ENCODE measurements around the gene GADL1. TPM values are rescaled to one million over a fixed set of nuclear protein-coding genes. Genes with fewer than 3 reads are reported as not detected.

GADL1 gene
- total and polyA plus RNA-seq, 4 donors = 0.01 to 2.4 (median 0.05) TPM

DNA sequence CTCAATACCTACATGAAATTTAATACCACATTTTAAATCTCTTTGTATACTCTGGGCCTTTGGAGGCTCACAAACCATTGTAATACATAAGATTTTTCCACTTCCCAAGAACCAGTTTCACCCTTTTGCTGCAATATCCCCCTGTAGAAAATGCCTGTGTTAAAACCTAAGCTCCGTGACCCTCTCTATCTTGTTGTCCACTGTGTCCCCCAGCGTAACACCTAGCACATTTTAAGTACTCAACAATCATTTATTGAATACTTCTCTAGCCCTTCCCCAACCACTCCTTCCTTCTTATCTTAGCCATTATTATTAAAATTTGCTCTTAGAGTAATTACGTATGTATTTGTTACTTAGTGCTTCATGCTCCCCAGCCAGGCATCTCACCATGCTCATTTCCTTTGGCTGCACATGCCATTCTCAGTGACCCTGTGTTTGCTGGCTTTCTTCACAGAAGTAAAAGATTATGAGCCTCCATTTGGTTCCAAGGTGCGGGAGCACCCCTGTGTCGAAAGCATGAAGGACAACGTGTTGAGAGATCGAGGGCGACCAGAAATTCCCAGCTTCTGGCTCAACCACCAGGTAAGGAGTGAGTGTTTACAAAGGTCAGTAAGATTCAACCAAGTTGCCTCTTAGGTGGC is 206.4 kb downstream of the GADL1 start:
- DNase-seq = no peak
- WGBS, 2 donors = 77 to 83% methylated on average over 8 of the region's 8 CpGs
- no peak overlapping the region for H3K4me3 ChIP-seq
- no peaks in the 10 kb centered on the region for H3K27me3 ChIP-seq (ENCODE audit: control insufficient read depth in 3 of 3, insufficient read depth in 3 of 3, low read length in 2 of 3)
- no peak overlapping the region for H3K9ac ChIP-seq (ENCODE audit: insufficient read depth in 1 of 2, low read length in 2 of 2)
- TF ChIP-seq CTCF (IDR thresholded peaks at IDR 0.05; ENCODE audit: control extremely low read depth, extremely low read depth) = no peak
- peak overlapping the region in 1 of 2 donors; percentile 66 for H3K27ac ChIP-seq (ENCODE audit: low read depth in 1 of 2, low read length in 1 of 2)
- ATAC-seq (ENCODE audit: insufficient read depth, low FRiP score) = no peak
- peaks cover 16 to 21% (median 19%) of the 10 kb centered on the region in 4 donors for H3K36me3 ChIP-seq (ENCODE audit: control insufficient read depth in 4 of 4, insufficient read depth in 4 of 4, low read length in 4 of 4)
- no peaks in the 10 kb centered on the region for H3K9me3 ChIP-seq (ENCODE audit: control insufficient read depth in 4 of 4, insufficient read depth in 3 of 4, low read length in 3 of 4)
- H3K4me1 ChIP-seq (ENCODE audit: control insufficient read depth in 5 of 5, insufficient read depth in 5 of 5, low read length in 5 of 5) = peaks cover 12 to 39% (median 26%) of the 10 kb centered on the region in 5 donors

DNA sequence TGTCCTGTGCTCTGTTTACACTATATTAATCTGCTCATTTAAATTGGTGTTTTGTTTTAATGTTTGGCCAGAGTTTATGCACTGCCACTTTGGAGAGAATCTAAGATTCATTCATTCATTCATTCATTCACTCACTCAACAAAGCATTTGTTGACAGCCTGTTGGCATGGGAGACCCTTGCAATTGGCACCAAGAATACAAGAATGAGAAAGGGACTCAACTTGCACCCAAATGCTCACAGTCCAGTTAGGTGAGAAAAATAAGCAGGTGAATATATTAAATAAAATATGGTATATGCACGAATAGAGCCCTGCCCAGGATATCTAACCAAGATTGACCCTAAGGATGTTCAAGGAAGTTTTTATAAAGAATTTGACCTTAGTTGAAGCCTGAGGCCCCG is 207.7 kb downstream of the GADL1 start:
- no peak for TF ChIP-seq CTCF (IDR thresholded peaks at IDR 0.05; ENCODE audit: control extremely low read depth, extremely low read depth)
- H3K27me3 ChIP-seq (ENCODE audit: control insufficient read depth in 3 of 3, insufficient read depth in 3 of 3, low read length in 2 of 3) = no peaks in the 10 kb centered on the region
- no peak for DNase-seq
- peaks cover 13 to 40% (median 29%) of the 10 kb centered on the region in 5 donors for H3K4me1 ChIP-seq (ENCODE audit: control insufficient read depth in 5 of 5, insufficient read depth in 5 of 5, low read length in 5 of 5)
- WGBS, 2 donors = 40 to 66% methylated on average over 2 of the region's 2 CpGs
- peaks cover 7 to 21% (median 12%) of the 10 kb centered on the region in 4 donors for H3K36me3 ChIP-seq (ENCODE audit: control insufficient read depth in 4 of 4, insufficient read depth in 4 of 4, low read length in 4 of 4)
- ATAC-seq (ENCODE audit: insufficient read depth, low FRiP score) = no peak
- no peak overlapping the region for H3K27ac ChIP-seq (ENCODE audit: low read depth in 1 of 2, low read length in 1 of 2)
- no peak overlapping the region for H3K4me3 ChIP-seq
- no peak overlapping the region for H3K9ac ChIP-seq (ENCODE audit: insufficient read depth in 1 of 2, low read length in 2 of 2)
- no peaks in the 10 kb centered on the region for H3K9me3 ChIP-seq (ENCODE audit: control insufficient read depth in 4 of 4, insufficient read depth in 3 of 4, low read length in 3 of 4)

DNA sequence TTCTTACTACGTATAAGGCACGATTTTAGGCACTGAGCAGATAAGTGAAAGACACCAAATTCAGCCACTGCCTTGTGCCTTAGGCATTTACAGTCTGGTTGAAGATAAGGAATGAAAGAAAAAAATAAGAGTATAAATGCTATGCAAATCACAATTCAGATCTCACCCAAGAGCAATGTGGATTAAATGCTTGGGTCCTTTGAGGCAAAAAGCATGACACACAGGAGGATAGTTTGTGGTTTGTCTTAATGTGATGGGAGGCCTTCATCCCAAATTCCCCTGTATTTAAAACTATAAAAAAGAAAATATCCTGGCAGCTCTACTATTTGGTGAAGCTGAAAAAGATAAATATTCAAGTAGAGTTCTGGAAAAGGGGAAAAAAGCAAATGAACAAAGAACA is 208.3 kb downstream of the GADL1 start:
- Histone ChIP-seq H3K9me3 (ENCODE audit: control insufficient read depth in 4 of 4, insufficient read depth in 3 of 4, low read length in 3 of 4) (no peaks in the 10 kb centered on the region), H3K4me1 (ENCODE audit: control insufficient read depth in 5 of 5, insufficient read depth in 5 of 5, low read length in 5 of 5) (peaks cover 10 to 40% (median 27%) of the 10 kb centered on the region in 5 donors), H3K4me3 (no peak overlapping the region), H3K9ac (ENCODE audit: insufficient read depth in 1 of 2, low read length in 2 of 2) (no peak overlapping the region), H3K27me3 (ENCODE audit: control insufficient read depth in 3 of 3, insufficient read depth in 3 of 3, low read length in 2 of 3) (no peaks in the 10 kb centered on the region), H3K27ac (ENCODE audit: low read depth in 1 of 2, low read length in 1 of 2) (no peak overlapping the region), H3K36me3 (ENCODE audit: control insufficient read depth in 4 of 4, insufficient read depth in 4 of 4, low read length in 4 of 4) (peaks cover 7 to 17% (median 12%) of the 10 kb centered on the region in 4 donors)
- WGBS, 2 donors = 95 to 97% methylated on average over 2 of the region's 2 CpGs
- DNase-seq (no peak), ATAC-seq (ENCODE audit: insufficient read depth, low FRiP score) (no peak)
- no peak for TF ChIP-seq CTCF (IDR thresholded peaks at IDR 0.05; ENCODE audit: control extremely low read depth, extremely low read depth)

Data from lung (tissue), 12 donors.